NCI-H1417 (cell line): ENCODE measurements around the gene ARRDC5.
"Not testable (repeated sequence)": the region's sequence is repeated elsewhere in the genome, so short reads cannot be mapped to it uniquely, and the experiment has no call there.

Source experiments
- DNase-seq, 3 experiments: peaks; one replicate each; lab custom pipeline; 2025; lab: John Stamatoyannopoulos, UW

ARRDC5 gene

DNA sequence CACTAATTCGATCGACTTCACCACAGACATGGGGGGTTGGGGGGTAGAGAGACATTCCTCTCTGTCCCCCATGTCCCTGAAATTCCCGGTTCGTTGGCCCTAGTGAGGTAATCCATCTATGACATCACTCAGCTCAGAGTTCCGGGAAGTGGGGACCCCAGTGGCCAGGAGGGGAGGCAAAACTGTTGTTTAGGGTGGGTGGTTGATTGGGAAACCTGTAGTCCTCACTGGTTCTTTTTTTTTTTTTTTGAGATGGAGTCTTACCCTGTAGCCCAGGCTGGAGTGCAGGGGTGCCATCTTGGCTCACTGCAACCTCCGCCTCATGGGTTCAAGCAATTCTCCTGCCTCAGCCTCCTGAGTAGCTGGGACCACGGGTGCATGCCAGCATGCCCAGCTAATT is at the start of gene ARRDC5:
TSS of gene ARRDC5 (minus strand) at position 101 of the 400 bp plus-strand sequence. CDS start at position 30, 71 bp downstream.
- no peak for DNase-seq

DNA sequence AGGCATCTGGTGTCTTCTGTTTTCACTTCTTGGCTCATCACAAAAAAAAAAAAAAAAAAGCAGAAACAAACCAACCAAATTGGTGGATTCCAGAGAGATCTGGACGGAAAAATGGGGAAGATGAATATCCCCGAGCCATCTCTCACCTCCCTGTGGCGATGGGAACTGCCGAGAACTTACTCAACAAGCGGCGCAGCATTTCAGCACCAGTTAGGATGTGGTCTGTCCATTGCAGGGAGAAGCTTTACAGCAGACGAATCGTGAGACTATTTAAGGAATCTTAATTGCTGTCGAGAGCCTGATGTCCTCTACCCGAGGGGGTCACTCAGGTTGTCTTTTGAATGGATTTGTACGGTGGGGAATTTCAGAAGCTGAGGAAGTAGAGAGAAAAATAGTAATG is 49.0 kb upstream of the ARRDC5 start:
- no peak for DNase-seq

DNA sequence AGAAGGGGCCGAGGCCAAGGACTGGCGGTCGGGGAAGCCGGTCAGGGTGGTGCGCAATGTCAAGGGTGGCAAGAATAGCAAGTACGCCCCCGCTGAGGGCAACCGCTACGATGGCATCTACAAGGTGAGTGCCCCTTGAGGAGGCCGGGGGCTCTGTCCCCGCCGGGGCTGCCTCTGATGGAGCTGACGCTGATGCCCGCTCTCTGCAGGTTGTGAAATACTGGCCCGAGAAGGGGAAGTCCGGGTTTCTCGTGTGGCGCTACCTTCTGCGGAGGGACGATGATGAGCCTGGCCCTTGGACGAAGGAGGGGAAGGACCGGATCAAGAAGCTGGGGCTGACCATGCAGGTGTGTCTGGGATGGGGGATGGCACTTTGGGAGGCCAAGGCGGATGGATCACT is 48.0 kb upstream of the ARRDC5 start:
- DNase-seq = not testable (repeated sequence)

DNA sequence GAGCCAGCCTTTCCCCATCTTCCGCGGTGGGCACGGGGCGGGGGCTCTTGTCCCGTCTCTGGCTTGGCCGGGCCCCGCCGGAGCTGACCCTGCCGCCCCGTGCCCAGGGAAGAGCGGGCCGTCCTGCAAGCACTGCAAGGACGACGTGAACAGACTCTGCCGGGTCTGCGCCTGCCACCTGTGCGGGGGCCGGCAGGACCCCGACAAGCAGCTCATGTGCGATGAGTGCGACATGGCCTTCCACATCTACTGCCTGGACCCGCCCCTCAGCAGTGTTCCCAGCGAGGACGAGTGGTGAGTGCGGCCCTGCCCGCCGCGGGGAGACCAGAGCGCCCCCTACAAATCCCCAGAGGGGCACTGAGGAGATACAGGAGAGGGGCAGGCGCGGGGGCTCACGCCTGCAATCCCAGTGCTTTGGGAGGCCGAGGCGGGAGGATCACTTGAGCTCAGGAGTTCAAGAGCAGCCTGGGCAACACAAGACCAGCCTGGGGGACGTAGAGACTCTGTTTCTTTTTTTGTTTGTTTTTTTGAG is 39.0 kb upstream of the ARRDC5 start:
- DNase-seq = not testable (repeated sequence)

DNA sequence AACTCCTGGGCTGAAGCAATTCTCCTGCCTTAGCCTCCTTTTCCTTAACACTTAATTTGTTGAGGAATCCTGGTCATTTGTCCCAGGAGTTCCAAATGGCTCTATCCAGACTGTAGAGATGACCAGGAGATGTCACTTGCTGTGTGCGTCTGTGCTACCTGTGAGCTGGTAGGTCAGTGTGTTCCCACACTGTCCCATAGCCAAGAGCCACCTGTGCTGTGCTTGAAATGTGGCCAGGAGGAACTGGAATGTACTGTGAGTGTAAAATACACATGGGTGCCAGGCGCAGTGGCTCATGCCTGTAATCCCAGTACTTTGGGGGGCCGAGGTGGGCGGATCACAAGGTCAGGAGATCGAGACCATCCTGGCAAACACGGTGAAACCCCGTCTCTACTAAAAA is 36.8 kb upstream of the ARRDC5 start:
- no peak for DNase-seq

DNA sequence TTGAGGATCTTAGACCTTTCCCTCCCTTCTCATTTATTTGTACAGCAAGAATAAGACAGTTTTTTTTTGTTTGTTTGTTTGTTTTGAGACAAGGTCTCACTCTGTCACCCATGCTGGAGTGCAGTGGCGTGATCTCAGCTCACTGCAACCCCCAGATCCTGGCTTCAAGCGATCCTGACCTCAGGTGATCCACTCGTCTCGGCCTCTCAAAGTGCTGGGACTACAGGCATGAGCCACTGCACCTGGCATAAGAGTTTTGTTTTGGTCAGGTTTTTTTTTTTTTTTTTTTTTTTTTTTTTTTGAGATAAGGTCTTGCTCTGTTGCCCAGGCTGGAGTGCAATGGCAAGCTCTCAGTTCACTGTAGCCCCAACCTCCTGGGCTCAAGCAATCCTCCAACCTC is 35.8 kb upstream of the ARRDC5 start:
- DNase-seq = not testable (repeated sequence)

DNA sequence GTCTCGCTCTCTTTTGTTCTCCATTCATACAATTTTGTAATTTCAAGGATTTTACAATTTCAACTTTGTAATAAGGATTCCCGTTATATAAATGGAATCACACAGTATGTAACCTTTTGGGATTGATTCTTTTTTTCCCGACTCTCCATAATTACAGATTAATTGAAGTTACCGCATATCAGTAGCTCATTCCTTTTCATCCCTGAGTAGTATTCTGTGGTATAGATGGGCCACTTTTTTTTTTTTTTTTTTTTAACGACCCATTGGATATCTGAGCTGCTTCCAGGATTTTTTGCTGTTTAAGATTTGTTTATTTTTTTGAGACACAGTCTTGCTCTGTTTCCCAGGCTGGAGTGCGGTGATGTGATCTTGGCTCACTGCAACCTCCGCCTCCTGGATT is 34.4 kb upstream of the ARRDC5 start:
- DNase-seq = no peak

DNA sequence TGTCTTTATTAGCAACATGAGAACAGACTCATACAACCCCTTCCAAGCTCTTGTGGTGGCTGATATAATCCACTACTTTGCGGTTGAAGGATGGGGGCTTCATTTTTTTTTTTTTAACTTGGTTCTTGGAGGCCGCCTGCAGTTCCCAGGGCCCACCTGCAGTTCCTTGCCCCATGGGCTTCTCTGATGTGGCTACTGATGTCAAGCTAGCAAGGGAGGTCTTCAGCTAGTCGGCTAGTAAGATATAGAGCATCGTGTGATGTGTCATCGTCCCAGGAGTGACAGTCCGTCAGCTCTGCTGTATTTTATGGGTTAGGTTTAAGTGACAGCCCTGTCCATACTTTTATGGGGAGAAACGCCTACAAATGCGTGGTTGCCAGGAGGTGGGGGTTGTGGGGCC is 32.7 kb upstream of the ARRDC5 start:
- DNase-seq = no peak

DNA sequence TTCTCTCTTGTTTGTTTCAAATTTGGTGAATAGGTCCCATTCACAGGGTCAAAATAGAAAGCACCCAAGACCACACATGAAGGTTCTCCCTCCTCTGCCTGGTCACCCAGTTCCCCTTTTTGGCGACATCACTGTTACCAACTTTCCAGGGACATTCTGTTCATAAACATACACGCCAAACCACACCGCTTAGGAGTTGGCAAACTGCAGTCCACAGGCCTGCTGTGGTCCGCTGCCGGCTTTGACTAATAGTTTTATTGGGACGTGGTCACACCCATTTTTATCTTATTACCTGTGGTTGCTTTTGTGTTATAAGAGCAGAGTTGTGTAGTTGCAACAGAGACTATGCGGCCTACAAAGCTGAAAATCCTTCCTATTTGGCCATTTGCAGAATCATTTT is 30.8 kb upstream of the ARRDC5 start:
- DNase-seq = no peak

DNA sequence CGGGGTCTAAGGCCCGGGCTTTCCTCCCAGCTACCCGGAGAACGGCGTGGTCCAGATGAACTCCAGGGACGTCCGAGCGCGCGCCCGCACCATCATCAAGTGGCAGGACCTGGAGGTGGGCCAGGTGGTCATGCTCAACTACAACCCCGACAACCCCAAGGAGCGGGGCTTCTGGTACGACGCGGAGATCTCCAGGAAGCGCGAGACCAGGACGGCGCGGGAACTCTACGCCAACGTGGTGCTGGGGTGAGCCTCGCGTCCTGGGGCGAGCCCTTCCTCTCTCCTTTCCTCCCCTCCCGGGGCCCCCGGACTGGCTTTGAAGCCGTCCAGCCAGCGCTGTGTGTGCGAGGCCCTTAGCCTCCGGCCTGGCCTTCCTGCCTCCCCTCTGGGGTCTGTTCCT is 30.0 kb upstream of the ARRDC5 start:
- DNase-seq = no peak

DNA sequence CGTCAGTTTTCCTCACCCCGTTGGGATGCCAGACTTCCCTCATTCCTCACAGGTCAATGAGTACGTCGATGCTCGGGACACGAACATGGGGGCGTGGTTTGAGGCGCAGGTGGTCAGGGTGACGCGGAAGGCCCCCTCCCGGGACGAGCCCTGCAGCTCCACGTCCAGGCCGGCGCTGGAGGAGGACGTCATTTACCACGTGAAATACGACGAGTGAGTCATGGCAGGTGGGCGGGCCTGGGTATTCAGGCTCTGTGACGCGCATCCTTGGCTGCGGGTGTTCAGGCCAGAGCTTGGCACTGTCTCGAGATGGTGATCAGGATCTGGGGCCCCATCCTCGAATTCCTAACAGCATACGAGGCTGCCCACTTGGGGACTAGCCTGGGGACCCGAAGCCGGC is 28.0 kb upstream of the ARRDC5 start:
- DNase-seq = no peak

DNA sequence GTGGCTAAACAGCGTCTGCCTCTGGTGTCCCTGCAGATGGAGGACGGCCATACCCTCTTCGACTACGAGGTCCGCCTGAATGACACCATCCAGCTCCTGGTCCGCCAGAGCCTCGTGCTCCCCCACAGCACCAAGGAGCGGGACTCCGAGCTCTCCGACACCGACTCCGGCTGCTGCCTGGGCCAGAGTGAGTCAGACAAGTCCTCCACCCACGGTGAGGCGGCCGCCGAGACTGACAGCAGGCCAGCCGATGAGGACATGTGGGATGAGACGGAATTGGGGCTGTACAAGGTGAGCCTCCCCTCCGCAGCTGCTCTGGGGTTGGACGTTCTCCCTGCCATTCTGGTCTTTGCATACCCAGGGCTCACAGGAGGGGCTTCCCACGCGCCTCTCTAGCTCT is 26.5 kb upstream of the ARRDC5 start:
- DNase-seq = no peak

DNA sequence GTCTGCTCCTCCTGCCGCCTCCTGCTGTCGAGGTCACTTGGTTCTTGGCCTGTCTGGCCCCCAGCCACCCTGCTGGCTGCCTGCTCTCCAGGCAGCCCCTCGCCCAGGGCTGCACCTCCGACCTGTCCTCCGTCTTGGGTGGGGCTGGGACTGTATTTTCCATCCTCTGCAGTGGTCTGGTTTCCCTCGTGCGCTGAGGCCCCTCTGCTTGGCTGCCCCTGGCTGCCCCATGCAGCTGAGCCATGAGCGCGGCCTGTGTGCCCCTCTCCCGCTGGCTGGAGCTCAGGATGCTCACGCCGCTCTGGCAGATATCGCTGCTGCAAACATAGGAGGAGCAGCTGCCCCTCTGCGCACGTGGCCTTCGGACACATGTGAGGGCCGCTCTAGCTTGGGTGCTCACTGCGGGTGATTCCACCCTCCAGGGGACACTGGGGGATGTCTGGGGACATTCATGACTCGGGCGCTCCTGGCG is 20.6 kb upstream of the ARRDC5 start:
- no peak for DNase-seq

DNA sequence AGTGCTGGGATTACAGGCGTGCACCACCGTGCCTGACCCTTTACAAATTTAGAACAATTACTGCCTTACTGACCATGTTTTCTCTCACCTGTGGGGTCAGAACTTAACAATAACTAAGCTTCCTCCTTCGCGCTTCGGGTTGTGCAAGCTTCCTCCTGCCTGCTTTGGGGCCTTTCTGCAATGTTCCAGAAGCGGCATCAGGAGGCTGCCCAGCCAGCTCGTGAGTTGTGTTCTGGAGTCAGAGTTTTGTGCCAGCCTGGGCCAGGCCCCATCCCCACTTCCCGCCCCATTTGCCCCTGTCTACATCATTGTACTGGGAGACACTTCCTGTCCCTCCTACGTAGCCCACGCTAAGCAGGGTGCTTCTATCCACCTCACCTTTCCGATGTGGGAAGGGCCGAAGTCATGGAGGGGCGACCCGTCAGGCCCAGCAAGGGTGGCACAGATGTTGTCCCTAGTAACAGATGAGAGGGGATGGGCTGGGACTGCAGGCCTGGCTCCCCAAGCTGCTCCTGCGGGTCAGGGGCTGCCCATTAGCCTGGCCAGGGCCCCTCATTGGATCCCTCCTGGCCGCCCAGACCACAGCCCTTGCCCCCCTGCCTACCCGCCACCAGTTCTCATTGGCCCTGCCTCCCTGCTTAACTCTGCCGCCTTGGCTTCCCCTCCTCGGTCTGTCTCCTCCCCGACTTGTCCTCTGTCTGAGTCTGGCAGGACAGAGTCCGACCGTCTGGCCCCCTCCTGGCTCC is 20.0 kb upstream of the ARRDC5 start:
- no peak for DNase-seq

DNA sequence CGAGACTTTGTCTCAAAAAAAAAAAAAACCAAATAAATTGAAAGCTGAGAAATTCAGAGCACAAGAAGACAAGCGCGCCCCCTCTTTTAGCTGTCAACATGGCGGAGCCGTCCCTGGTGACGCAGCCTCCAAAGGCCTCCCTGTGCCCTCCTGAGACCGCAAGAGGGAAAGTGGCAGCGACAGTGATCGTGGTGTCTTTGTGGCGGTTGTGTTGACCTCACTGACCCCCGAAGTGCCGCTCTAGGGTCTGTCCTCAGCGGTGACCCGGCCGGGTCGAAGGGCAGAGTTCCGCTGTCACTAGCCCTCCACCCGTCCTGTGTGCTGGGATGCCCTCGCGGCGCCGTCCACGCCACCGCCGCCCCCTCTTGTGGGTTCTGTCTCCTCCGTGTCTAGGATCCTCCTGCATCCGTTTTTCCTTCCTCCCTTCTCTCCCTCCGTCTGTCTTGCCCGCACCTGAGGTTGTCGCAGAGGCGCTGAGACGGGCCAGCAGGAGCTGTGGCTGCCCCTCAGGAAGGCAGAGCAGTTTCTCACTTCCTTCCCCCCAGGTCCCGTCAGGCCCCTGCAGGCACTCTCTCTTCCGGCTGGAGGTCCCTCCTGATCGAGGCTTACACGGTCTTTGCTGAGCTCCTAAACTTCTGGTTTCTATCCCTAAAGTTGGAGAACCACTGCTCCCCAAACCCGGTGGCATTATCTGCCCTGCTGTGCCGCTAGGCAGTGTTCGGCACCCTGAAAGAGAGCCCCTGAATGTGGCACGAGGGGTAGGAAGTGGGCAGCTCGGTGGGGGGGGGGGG is 13.8 kb upstream of the ARRDC5 start:
- DNase-seq = no peak

DNA sequence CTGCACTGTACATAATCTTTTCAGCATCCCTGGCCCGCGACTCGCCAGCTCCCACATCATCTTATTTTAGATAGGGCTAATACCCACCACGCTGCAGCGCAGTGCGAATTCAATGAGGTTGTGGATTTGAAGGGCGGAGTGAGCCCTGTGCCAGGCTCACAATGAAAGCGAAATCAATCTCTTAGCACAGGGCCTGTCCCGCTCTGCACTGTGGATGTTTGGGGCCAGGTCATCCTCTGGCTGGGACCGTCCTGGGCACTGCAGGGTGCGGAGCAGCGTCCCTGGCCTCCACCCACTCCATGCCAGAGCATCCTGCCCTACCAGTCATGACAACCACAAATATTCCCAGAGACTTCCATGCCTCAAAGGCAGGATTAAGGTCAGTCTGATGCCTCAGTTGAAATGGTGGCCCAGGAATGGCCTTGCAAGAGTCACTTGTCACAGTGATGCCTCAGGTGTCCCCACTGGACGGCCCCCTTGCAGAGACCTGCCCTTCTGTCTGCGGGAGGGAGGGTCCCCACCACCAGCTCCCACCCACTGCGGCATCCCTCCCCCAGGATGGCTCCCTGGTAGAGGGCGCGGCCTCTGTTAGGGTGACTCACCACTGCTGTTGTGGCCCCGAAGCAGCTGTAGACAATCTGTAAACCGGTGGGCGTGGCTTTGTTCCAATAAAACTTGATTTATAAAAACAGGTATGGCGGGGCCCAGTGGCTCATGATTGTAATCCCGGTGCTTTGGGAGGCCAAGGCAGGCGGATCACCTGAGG is 12.2 kb upstream of the ARRDC5 start:
- no peak for DNase-seq

DNA sequence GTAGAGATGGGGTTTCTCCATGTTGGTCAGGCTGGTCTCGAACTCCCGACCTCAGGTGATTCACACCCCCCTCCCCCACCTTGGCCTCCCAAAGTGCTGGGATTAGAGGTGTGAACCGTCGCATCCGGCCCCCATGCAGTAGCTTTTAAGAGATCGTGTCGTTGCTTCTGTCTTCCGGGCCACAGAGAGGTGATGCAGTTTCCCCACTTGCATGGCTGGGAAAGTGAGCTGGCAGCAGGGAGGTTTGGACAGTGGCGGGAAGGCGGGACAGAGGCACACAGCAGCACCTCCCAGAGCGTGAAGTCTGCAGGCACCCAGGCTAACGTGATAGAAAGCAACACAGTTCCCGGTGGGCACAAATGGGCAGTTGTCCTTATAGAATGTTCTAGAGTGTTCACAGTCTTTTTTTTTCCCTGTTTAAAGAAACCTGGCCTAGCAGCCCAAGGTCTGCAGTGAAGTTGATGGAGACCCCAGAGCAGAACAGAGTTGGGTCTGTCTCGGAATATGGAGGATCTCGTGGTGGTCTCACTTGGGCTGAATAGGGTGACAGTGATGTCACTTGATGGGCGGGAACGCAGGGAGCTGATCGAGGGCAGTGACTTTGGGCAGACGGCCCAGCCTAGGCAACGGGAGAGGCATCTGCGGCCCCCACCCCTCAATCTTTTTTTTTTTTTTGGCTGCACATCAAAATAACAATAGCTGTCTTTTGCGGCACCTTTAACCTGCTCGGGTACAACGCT is 11.5 kb upstream of the ARRDC5 start:
- DNase-seq = no peak

DNA sequence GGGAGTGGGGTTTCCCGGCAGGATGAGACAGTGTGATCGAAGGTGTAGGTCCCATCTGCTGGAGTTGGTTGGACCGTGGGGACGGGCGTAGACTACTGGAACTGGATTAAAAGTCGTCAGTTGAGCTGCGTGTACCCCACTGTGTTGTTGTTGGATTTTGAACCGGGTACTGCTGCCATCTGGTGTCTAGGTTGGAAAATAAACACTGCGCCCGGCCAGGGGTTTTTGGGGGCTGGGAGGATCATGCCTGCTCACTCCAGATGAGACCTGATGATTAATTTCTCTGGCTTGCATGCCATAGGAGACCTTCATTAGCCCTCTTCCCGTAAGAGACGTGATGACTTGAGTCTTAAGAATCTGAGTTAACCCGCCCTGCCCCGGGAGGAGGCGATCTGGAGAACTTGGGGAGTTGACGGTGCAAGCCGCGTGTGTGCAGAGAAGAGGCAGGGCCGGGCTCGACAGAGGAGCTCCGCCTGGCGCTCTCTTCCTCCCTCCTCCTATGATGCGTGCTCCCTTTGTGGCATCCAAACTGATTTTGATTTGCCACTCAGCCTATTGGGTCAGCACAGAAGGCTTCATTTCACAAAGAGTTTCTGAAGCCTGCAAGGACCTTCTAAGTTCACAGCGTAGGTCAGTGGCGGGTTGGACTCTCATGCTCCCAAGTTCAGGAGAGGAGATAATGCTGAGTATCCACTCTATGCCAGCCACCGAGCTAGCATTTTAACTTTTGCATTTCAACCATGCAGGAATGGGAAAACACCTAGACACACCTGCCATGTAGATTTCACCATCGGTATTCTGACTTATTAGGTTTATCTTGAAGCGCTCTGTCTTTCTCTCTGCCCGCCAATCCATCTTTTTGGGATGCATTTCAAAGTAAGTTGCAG is 9.3 kb upstream of the ARRDC5 start:
- peak in 2 of 3 experiments; percentile 22 to 56 for DNase-seq

DNA sequence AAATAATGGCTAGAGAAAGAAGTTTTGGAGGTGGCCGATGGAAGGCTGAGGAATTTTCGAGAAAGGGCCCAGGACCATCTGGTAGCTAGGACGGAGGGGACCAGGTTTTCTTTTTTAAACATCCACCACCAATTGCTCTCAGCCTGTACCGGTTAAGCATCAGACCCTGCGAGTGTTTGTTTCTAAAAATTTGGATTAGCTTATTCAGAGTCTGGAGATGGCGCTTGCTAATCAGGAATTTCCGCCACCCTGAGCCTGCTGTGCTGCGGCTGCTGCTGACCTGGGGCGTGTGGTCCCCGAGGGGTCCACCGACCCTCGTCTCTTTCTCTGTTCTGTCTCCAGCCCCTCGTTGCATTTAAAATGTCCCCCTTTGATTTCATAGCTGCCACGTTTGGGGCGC is 8.6 kb upstream of the ARRDC5 start:
- no peak for DNase-seq

DNA sequence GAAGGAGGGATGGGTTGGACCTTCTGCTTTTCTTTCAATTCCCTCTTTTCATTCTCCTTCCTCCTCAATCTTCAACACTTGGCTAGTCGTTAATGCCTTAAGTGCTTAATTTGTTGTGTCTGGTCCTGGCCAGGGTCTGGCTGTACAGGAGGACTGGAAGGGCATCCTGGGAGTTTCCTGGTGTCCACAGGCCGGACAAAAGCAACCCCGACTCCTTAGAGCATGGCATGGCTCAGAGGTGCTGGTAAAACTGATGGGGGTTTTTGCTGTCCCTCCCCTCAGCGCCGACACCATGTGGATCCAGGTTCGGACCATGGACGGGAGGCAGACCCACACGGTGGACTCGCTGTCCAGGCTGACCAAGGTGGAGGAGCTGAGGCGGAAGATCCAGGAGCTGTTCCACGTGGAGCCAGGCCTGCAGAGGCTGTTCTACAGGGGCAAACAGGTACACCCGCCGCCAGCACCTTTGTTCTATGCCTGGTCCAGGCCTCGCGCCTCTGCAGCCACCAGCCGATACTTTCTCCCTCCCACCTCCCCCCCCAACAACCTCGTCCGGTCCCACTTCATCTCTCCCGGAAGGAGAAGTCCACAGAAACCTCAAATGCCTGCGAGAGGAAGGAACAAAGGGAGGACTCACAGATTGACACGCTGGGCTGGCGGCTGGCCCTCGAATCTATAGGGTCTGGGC is 8.0 kb upstream of the ARRDC5 start:
- DNase-seq = peak in 1 of 3 experiments; percentile 53
